CD4-positive, alpha-beta T cell treated with Interleukin-6 at 100 ng/mL for 8 hours (primary cell): ENCODE measurements around the gene TMEM106C.

Experiments used
- DNase-seq: peaks from one replicate; pipeline ENCODE4 v3.0.0-alpha.2; 2020; ENCODE audit warnings: mixed read lengths, low spot score

The TMEM106C gene

DNA sequence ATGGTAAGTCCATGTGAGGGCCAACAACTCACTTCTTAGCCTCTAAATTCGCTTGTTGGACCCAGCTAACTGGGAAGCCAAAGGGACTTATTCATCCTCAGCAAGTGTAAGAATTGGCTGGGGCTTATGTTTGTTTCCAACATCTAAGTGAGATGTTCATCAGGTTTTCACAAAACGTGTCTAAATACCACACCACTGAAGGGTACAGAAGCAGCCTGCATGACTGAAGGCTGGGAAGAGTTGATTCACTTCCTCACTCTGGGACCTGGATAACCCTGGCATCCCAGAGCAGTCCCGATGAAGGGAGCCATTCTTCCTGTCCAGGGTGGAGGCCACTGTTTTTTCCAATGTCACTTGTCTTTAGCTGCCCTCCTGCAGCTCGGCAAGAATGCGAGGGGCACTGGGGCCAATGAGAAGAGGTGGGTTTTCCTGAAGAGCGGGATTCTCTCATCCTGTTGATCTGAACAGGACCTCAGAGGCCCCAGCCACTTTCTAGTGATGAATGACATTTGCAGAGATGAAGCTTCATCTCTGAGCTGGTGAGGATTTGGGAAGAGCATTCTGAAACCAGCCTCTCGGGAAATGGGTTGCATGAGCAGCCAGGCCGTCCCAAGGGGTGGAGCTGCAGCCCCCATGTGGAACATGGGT lies 53.1 kb downstream of the TMEM106C start:
- no peak for DNase-seq

DNA sequence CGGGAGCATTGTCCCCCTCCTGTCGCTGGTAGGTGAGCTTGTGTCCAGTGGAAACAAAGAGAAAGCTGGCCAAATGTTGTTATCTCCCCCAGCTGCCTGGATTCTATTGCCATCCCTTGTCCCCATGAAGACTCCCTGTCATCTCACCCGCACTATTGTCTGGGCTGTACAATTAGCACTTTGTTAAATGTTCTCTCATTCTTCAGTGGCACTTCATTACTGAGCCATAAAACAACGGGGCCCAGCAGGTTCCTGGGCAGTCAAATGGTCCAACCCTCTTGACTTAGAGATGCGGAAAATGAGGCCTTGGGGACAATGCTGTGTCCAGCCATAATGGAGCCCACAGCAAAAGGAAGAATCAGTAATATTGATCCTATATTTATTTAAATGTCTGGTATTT lies 54.1 kb downstream of the TMEM106C start:
- DNase-seq, result no peak

GRCh38 chr12:48017921-48018617 lies 54.7 kb downstream of the TMEM106C start:
- no peak for DNase-seq
